Endodermal cell (in vitro differentiated cells): Measurements from ENCODE around the gene CRABP2. TPM values are rescaled to one million over a fixed set of nuclear protein-coding genes. Genes with fewer than 3 reads are reported as not detected.

ENCODE experiments used
- DNase-seq: peaks from one replicate; pipeline ENCODE4 v3.0.0-alpha.2; 2017
- H3K27ac ChIP-seq: 2 replicates; pipeline ENCODE4 v1.5.1; 2013; ENCODE audit warnings: mild to moderate bottlenecking, low read depth, low read length, moderate library complexity
- H3K27me3 ChIP-seq: 2 replicates; pipeline ENCODE4 v1.6.1; 2013; ENCODE audit warnings: mild to moderate bottlenecking, low read length, moderate library complexity; ENCODE audit not compliant: insufficient read depth, control insufficient read depth, poor library complexity, severe bottlenecking
- H3K36me3 ChIP-seq: 2 replicates; pipeline ENCODE4 v1.7.0; 2013; ENCODE audit warnings: mild to moderate bottlenecking, low read length, moderate library complexity; ENCODE audit not compliant: control insufficient read depth, insufficient read depth
- H3K4me1 ChIP-seq: one replicate; pipeline ENCODE4 v1.7.0; 2013; ENCODE audit warnings: low read length; ENCODE audit not compliant: control insufficient read depth, insufficient read depth
- H3K4me3 ChIP-seq: 2 replicates; pipeline ENCODE4 v1.5.1; 2013; ENCODE audit warnings: mild to moderate bottlenecking, low read length, moderate library complexity
- H3K9ac ChIP-seq: 2 replicates; pipeline ENCODE4 v1.6.1; 2013; ENCODE audit warnings: mild to moderate bottlenecking, low read length, moderate library complexity; ENCODE audit not compliant: poor library complexity, severe bottlenecking; ENCODE audit errors: extremely low read depth
- H3K9me3 ChIP-seq: 2 replicates; pipeline ENCODE4 v1.6.1; 2013; ENCODE audit warnings: mild to moderate bottlenecking, low read length, moderate library complexity; ENCODE audit not compliant: control insufficient read depth
- H3K27ac Mint-ChIP-seq: 2 replicates; pipeline ENCODE4 v1.8.0; 2020; ENCODE audit warnings: mixed read lengths
- H3K27me3 Mint-ChIP-seq: 2 replicates; pipeline ENCODE4 v1.8.0; 2021; ENCODE audit warnings: mild to moderate bottlenecking, mixed read lengths; ENCODE audit not compliant: insufficient read depth
- H3K36me3 Mint-ChIP-seq: 2 replicates; pipeline ENCODE4 v1.8.0; 2020; ENCODE audit warnings: low read depth, mixed read lengths
- H3K4me1 Mint-ChIP-seq: 2 replicates; pipeline ENCODE4 v1.8.0; 2020; ENCODE audit warnings: mixed read lengths
- H3K4me3 Mint-ChIP-seq: 2 replicates; pipeline ENCODE4 v1.8.0; 2020; ENCODE audit warnings: mild to moderate bottlenecking, moderate library complexity, mixed read lengths
- H3K9me3 Mint-ChIP-seq: 2 replicates; pipeline ENCODE4 v1.8.0; 2020; ENCODE audit warnings: mild to moderate bottlenecking, mixed read lengths
- CTCF ChIP-seq: fragments of 200-600 bp; sonication (generic); conservative IDR thresholded peaks from 2 replicates; pipeline ENCODE4 v1.5.0; 2021; ENCODE audit warnings: antibody characterized with exemption, mild to moderate bottlenecking
- WGBS, 2 experiments: methylation state at CpG; one replicate each; pipeline versions ENCODE4 v1.1.5 to v1.1.7; 2013; ENCODE audit warnings: missing lambda C conversion rate in 2 of 2, mixed read lengths in 1 of 2; ENCODE audit not compliant: insufficient coverage in 1 of 2, insufficient read length in 1 of 2; 5-methylcytosine and 5-hydroxymethylcytosine counted together
- total RNA-seq, 2 donors: library from RNA; stranded (reverse); fragmentation: NEBNext Ultra II Directional in 1 of 2; extraction: Animal tissue kit (Norgen Biotek cat#: 25700) in 1 of 2; gene quantifications; 2 replicates in 1 of 2; 3 replicates in 1 of 2; pipeline ENCODE4 v1.2.1, GENCODE V29; 2021

Gene CRABP2
- total RNA-seq, 2 donors from 2014 or later, result 243 to 780 TPM

- WGBS, 2 experiments, result 61 to 82% methylated on average over 2 to 4 of the region's 4 CpGs
- Histone ChIP-seq H3K27ac (peak overlapping the region; percentile 55), H3K4me1 (peaks cover 18% of the 10 kb centered on the region), H3K36me3 (no peaks in the 10 kb centered on the region), H3K27me3 (no peaks in the 10 kb centered on the region), H3K9me3 (no peaks in the 10 kb centered on the region), H3K9ac (no peak overlapping the region), H3K4me3 (no peak overlapping the region)
- Mint-ChIP-seq H3K27ac (peak overlapping the region; percentile 36), H3K4me1 (peaks cover 46% of the 10 kb centered on the region), H3K4me3 (no peak overlapping the region), H3K36me3 (no peaks in the 10 kb centered on the region), H3K9me3 (no peaks in the 10 kb centered on the region), H3K27me3 (peaks cover 17% of the 10 kb centered on the region)
- no peak for DNase-seq
- no peak for TF ChIP-seq CTCF
Measured at GRCh38 chr1:156709031-156709430, 3.6 kb upstream of the CRABP2 start.

DNA sequence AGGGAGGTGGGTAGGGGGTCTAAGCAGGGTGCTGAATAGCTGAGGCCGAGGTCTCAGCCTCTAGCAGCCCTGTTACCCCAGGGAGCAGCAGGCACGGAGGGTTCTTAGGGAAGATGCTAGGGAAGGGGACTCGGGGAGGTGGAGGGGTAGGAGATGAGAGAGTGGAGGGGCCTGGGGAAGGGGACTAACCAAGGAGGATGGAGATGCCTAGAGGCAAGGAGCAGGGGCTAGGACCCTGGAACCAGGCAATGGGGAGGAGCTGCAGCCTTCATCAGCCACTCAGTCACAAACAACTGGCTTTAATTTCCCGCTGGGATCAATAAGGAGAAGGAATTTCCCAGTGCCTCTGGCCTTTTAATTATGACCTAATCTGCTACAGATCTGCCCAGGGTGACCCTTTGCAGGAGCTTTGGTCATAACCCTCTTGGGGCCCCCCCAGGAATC lies 2.9 kb upstream of the CRABP2 start:
- Histone ChIP-seq H3K27ac (peak overlapping the region; percentile 71), H3K4me1 (peaks cover 21% of the 10 kb centered on the region), H3K9ac (no peak overlapping the region), H3K4me3 (peak overlapping the region; percentile 59), H3K9me3 (no peaks in the 10 kb centered on the region), H3K36me3 (no peaks in the 10 kb centered on the region), H3K27me3 (no peaks in the 10 kb centered on the region)
- Mint-ChIP-seq H3K36me3 (peaks cover 2% of the 10 kb centered on the region), H3K27ac (peak overlapping the region; percentile 36), H3K9me3 (no peaks in the 10 kb centered on the region), H3K27me3 (peaks cover 25% of the 10 kb centered on the region), H3K4me1 (peaks cover 53% of the 10 kb centered on the region), H3K4me3 (peak overlapping the region; percentile 72)
- WGBS, 2 experiments, result 4 to 17% methylated on average over 3 to 4 of the region's 4 CpGs
- TF ChIP-seq CTCF, result no peak
- DNase-seq, result peak; percentile 90

GRCh38 chr1:156707417-156708217 lies 2.2 kb upstream of the CRABP2 start:
- Histone ChIP-seq H3K9ac (peak overlapping the region; percentile 54), H3K4me3 (peak overlapping the region; percentile 91), H3K27me3 (no peaks in the 10 kb centered on the region), H3K27ac (peak overlapping the region; percentile 71), H3K9me3 (no peaks in the 10 kb centered on the region), H3K36me3 (no peaks in the 10 kb centered on the region), H3K4me1 (peaks cover 24% of the 10 kb centered on the region)
- H3K27ac Mint-ChIP-seq, result peak overlapping the region; percentile 94
- 22 to 40% methylated on average over 2 to 8 of the region's 8 CpGs for WGBS, 2 experiments
- TF ChIP-seq CTCF, result no peak
- DNase-seq, result peak; percentile 83
- peak overlapping the region; percentile 72 for H3K4me3 Mint-ChIP-seq
- H3K36me3 Mint-ChIP-seq, result peaks cover 5% of the 10 kb centered on the region
- H3K9me3 Mint-ChIP-seq, result no peaks in the 10 kb centered on the region
- peaks cover 58% of the 10 kb centered on the region for H3K4me1 Mint-ChIP-seq
- H3K27me3 Mint-ChIP-seq, result peaks cover 31% of the 10 kb centered on the region
